ENCODE results near the gene TOMM34. TPM values are rescaled to one million over a fixed set of nuclear protein-coding genes. Genes with fewer than 3 reads are reported as not detected.
A peak's percentile ranks its signal among the peaks of the same experiment; 100 is the strongest.

The TOMM34 gene
- total RNA-seq, 1 experiment from 2014 or later, result 37.5 TPM

DNA sequence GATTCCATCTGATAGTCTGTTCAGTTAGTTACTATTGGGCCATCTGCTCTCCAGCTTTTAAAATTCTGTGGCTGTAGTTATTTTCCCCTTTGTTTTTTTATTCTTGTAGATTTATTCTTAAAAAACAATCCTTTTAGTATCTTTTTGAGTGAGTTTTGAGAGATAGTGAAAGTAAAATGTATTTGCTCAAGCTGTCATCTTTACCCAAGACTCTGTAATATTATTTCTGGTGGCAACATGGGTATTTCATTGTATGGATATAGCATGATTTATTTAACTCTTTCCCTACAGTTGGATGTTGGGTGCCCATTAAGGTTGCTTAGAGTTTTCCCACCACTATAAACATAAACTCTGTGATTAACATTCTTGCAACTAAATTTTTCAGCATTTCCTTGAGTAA lies 30.8 kb upstream of the TOMM34 start:
- peaks cover 4 to 42% (median 25%) of the 10 kb centered on the region in 3 experiments; a peak in 6 of 7 replicates for H3K36me3 Mint-ChIP-seq (ENCODE audit: insufficient read depth in 1 of 3, low read depth in 3 of 3)
- no peak overlapping the region for H3K18ac ChIP-seq (ENCODE audit: insufficient read length, low read depth, low read length)
- H3K9me3 Mint-ChIP-seq, result no peaks in the 10 kb centered on the region
- no peak overlapping the region for H3K14ac ChIP-seq (ENCODE audit: insufficient read depth, low read length)
- peak overlapping the region in 2 of 3 experiments; percentile 38 to 89; a peak in 3 of 7 replicates for H3K27ac Mint-ChIP-seq
- no peak overlapping the region for H3K9ac ChIP-seq (ENCODE audit: extremely low read depth, insufficient read length, low read length)
- H2BK12ac ChIP-seq (ENCODE audit: insufficient read length, low read depth, low read length), result no peak overlapping the region
- H3K56ac ChIP-seq (ENCODE audit: insufficient read length, low read depth, low read length), result no peak overlapping the region
- H2AFZ ChIP-seq (ENCODE audit: low read length), result no peak overlapping the region
- no peak overlapping the region for H4K91ac ChIP-seq (ENCODE audit: insufficient read length, low read depth, low read length)
- H4K8ac ChIP-seq (replicated peaks; ENCODE audit: insufficient read length, low read depth, low read length), result no peak overlapping the region
- H3K27me3 ChIP-seq (ENCODE audit: insufficient read depth, low read length), result no peaks in the 10 kb centered on the region
- no peak overlapping the region for H4K5ac ChIP-seq (ENCODE audit: insufficient read length, low read depth, low read length)
- H3K4me1 ChIP-seq (ENCODE audit: insufficient read depth, low read length), result no peaks in the 10 kb centered on the region
- H3K23ac ChIP-seq (ENCODE audit: insufficient read length, low read depth, low read length), result no peak overlapping the region
- H2AK5ac ChIP-seq (ENCODE audit: insufficient read length, low read length), result no peak overlapping the region
- no peaks in the 10 kb centered on the region for H3K23me2 ChIP-seq (ENCODE audit: insufficient read length, low read depth, low read length, poor library complexity, severe bottlenecking)
- no peak overlapping the region for H3K27ac ChIP-seq (ENCODE audit: insufficient read length, low read depth, low read length)
- H2BK5ac ChIP-seq (ENCODE audit: insufficient read length, low read length), result no peak overlapping the region
- H4K20me1 ChIP-seq (ENCODE audit: control insufficient read depth, insufficient read depth, insufficient read length), result no peaks in the 10 kb centered on the region
- H3K4ac ChIP-seq (ENCODE audit: low read depth, low read length), result no peak overlapping the region
- no peak overlapping the region for H3K4me2 ChIP-seq (ENCODE audit: insufficient read depth, insufficient read length, low read length)
- H3K79me2 ChIP-seq (ENCODE audit: insufficient read depth, low read length), result no peaks in the 10 kb centered on the region
- H2BK120ac ChIP-seq (ENCODE audit: low read depth, low read length, poor library complexity, severe bottlenecking), result no peak overlapping the region
- H3K79me1 ChIP-seq (ENCODE audit: insufficient read depth, low read depth, low read length, poor library complexity, severe bottlenecking), result no peaks in the 10 kb centered on the region
- no peaks in the 10 kb centered on the region for H3K9me3 ChIP-seq (ENCODE audit: control insufficient read depth, low read depth, low read length)
- no peak overlapping the region for H3K4me3 Mint-ChIP-seq
- no peaks in the 10 kb centered on the region for H3K27me3 Mint-ChIP-seq (ENCODE audit: low read depth)
- no peak overlapping the region for H2BK20ac ChIP-seq (ENCODE audit: low read depth, low read length, poor library complexity, severe bottlenecking)
- TF ChIP-seq CTCF (conservative IDR thresholded peaks at IDR 0.05), result no peak
- H2BK15ac ChIP-seq (ENCODE audit: low read depth, low read length), result no peak overlapping the region
- peaks cover 3 to 17% of the 10 kb centered on the region in 2 experiments for H3K4me1 Mint-ChIP-seq
- DNase-seq, result no peak
- no peak overlapping the region for H3T11ph ChIP-seq (ENCODE audit: low read length)
